HFFc6 (cell line): ENCODE measurements around the gene LAPTM5. TPM values are rescaled to one million over a fixed set of nuclear protein-coding genes. Genes with fewer than 3 reads are reported as not detected.

Experiments
- DNase-seq: peaks from one replicate; pipeline ENCODE4 v3.0.0-alpha.2; 2018
- H3K27ac Mint-ChIP-seq: 2 replicates; pipeline ENCODE4 v1.8.0; 2020; ENCODE audit warnings: mild to moderate bottlenecking, mixed read lengths
- H3K27me3 Mint-ChIP-seq: 2 replicates; pipeline ENCODE4 v1.8.0; 2021; ENCODE audit warnings: mild to moderate bottlenecking, moderate library complexity, mixed read lengths; ENCODE audit not compliant: insufficient read depth
- H3K36me3 Mint-ChIP-seq: 2 replicates; pipeline ENCODE4 v1.8.0; 2021; ENCODE audit warnings: low read depth, mixed read lengths
- H3K4me1 Mint-ChIP-seq: 2 replicates; pipeline ENCODE4 v1.8.0; 2020; ENCODE audit warnings: low read depth, mixed read lengths
- H3K4me3 Mint-ChIP-seq: 2 replicates; pipeline ENCODE4 v1.8.0; 2020; ENCODE audit warnings: mild to moderate bottlenecking, moderate library complexity, mixed read lengths
- H3K9me3 Mint-ChIP-seq: 2 replicates; pipeline ENCODE4 v1.8.0; 2020; ENCODE audit warnings: mild to moderate bottlenecking, mixed read lengths
- CTCF ChIP-seq: fragments of 200-600 bp; sonication (generic); IDR thresholded peaks from 2 replicates; pipeline ENCODE4 v1.5.0; 2021; ENCODE audit warnings: antibody characterized with exemption, mild to moderate bottlenecking
- total RNA-seq, 6 experiments: library from RNA; stranded (reverse); fragmentation: NEBNext Ultra II Directional; extraction: Animal tissue kit (Norgen Biotek cat#: 25700); gene quantifications; 2 replicates in 1 of 6; 3 replicates in 5 of 6; pipeline ENCODE4 v1.2.3, GENCODE V29; 2021

The LAPTM5 gene
- total RNA-seq, 6 experiments from 2014 or later: 0.38 to 0.81 (median 0.63) TPM

- Mint-ChIP-seq H3K9me3 (no peaks in the 10 kb centered on the region), H3K36me3 (no peaks in the 10 kb centered on the region), H3K4me3 (no peak overlapping the region), H3K27me3 (peaks cover 9% of the 10 kb centered on the region), H3K4me1 (peaks cover 4% of the 10 kb centered on the region; the same call in 1 of the 2 replicates), H3K27ac (no peak overlapping the region)
- TF ChIP-seq CTCF: no peak
- no peak for DNase-seq
These were observed 56.3 kb downstream of the LAPTM5 start for GRCh38 chr1:30701258-30701633.

GRCh38 chr1:30700528-30701257 is 56.9 kb downstream of the LAPTM5 start:
- Mint-ChIP-seq H3K27ac (no peak overlapping the region), H3K4me3 (no peak overlapping the region), H3K4me1 (peaks cover 4% of the 10 kb centered on the region; the same call in 1 of the 2 replicates), H3K36me3 (no peaks in the 10 kb centered on the region), H3K27me3 (peaks cover 6% of the 10 kb centered on the region), H3K9me3 (no peaks in the 10 kb centered on the region)
- TF ChIP-seq CTCF: no peak
- DNase-seq: peak; percentile 67

GRCh38 chr1:30699762-30700161 is 57.8 kb downstream of the LAPTM5 start:
- DNase-seq: no peak
- Mint-ChIP-seq H3K9me3 (no peaks in the 10 kb centered on the region), H3K27ac (no peak overlapping the region), H3K27me3 (peaks cover 5% of the 10 kb centered on the region), H3K36me3 (no peaks in the 10 kb centered on the region), H3K4me3 (no peak overlapping the region), H3K4me1 (peaks cover 4% of the 10 kb centered on the region; the same call in 1 of the 2 replicates)
- TF ChIP-seq CTCF: no peak

- no peaks in the 10 kb centered on the region for H3K9me3 Mint-ChIP-seq
- peaks cover 4% of the 10 kb centered on the region; the same call in 1 of the 2 replicates for H3K4me1 Mint-ChIP-seq
- no peak overlapping the region for H3K4me3 Mint-ChIP-seq
- no peak for DNase-seq
- no peak overlapping the region for H3K27ac Mint-ChIP-seq
- no peaks in the 10 kb centered on the region for H3K36me3 Mint-ChIP-seq
- no peak for TF ChIP-seq CTCF
- H3K27me3 Mint-ChIP-seq: peaks cover 6% of the 10 kb centered on the region
These were observed 59.1 kb downstream of the LAPTM5 start for GRCh38 chr1:30698401-30698981.

- DNase-seq: no peak
- peaks cover 4% of the 10 kb centered on the region; the same call in 1 of the 2 replicates for H3K4me1 Mint-ChIP-seq
- no peaks in the 10 kb centered on the region for H3K36me3 Mint-ChIP-seq
- no peak; the same call in 1 of the 2 replicates for TF ChIP-seq CTCF
- H3K27ac Mint-ChIP-seq: no peak overlapping the region
- peaks cover 6% of the 10 kb centered on the region for H3K27me3 Mint-ChIP-seq
- H3K9me3 Mint-ChIP-seq: no peaks in the 10 kb centered on the region
- no peak overlapping the region for H3K4me3 Mint-ChIP-seq
These were observed 59.8 kb downstream of the LAPTM5 start for GRCh38 chr1:30697571-30698376.
